Fibroblast of pulmonary artery (primary cell): ENCODE data around the gene ZGLP1.

Experiments
- DNase-seq: peaks from one replicate; pipeline ENCODE4 v3.0.0-alpha.2; 2010; ENCODE audit warnings: low read depth
- H3K4me3 ChIP-seq: replicated peaks from 2 replicates; pipeline ENCODE4 v1.5.1; 2011; ENCODE audit warnings: low read depth, mild to moderate bottlenecking, control low read depth, low read length, moderate library complexity
- TF ChIP-seq, protein P1 (sequence below): IDR thresholded peaks from 2 replicates; pipeline ENCODE4 v1.5.1; 2011; ENCODE audit warnings: mild to moderate bottlenecking, control low read depth, low read length, inconsistent platforms; ENCODE audit errors: missing control alignments

ZGLP1 gene

GRCh38 chr19:10317045-10317856, 7.6 kb upstream of the ZGLP1 start:
- TF ChIP-seq, protein P1, sequence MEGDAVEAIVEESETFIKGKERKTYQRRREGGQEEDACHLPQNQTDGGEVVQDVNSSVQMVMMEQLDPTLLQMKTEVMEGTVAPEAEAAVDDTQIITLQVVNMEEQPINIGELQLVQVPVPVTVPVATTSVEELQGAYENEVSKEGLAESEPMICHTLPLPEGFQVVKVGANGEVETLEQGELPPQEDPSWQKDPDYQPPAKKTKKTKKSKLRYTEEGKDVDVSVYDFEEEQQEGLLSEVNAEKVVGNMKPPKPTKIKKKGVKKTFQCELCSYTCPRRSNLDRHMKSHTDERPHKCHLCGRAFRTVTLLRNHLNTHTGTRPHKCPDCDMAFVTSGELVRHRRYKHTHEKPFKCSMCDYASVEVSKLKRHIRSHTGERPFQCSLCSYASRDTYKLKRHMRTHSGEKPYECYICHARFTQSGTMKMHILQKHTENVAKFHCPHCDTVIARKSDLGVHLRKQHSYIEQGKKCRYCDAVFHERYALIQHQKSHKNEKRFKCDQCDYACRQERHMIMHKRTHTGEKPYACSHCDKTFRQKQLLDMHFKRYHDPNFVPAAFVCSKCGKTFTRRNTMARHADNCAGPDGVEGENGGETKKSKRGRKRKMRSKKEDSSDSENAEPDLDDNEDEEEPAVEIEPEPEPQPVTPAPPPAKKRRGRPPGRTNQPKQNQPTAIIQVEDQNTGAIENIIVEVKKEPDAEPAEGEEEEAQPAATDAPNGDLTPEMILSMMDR, result no peak
- no peak overlapping the region for H3K4me3 ChIP-seq
- DNase-seq, result no peak

DNA sequence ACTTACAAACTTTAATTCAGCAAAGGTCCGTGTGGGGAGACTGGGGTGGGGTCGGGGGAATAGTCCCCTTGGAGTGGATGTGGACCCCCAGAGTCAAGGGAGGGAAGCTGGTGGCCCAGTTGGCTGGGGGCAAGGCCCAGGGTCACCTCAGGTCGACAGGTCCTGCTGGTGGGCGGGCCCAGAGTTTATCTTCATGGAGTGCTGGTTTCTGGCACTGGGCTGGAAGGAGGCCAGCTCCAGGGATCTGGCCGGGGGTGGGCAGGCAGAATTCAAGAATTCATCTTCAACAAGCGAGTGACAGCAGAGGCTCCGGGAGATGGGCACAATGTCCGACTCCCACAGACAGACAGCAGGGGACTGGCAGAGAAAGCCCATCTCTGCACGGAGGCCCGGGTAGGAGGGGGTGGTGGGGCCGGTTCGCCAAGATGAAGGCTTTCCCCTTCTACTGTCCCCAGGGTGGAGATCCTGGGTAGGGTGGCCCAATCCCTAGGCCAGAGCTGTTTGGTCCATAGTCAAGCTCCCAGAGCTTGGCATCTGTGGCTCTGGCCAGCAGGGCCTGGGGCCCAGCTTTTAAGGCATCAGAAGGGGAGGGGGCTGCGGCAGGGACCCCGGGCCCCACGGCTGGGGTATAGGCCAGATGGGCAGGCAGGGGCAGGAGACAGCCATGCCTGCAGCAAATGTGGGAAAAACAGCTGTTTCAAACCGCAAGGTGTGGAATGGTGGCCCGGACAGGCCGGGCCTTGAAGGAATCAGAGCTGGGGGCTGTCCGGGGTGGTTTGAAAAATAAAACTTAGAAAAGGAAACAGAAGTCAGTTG, 6.8 kb upstream of the ZGLP1 start:
- no peak for DNase-seq
- TF ChIP-seq, protein P1, result no peak
- H3K4me3 ChIP-seq, result no peak overlapping the region

DNA sequence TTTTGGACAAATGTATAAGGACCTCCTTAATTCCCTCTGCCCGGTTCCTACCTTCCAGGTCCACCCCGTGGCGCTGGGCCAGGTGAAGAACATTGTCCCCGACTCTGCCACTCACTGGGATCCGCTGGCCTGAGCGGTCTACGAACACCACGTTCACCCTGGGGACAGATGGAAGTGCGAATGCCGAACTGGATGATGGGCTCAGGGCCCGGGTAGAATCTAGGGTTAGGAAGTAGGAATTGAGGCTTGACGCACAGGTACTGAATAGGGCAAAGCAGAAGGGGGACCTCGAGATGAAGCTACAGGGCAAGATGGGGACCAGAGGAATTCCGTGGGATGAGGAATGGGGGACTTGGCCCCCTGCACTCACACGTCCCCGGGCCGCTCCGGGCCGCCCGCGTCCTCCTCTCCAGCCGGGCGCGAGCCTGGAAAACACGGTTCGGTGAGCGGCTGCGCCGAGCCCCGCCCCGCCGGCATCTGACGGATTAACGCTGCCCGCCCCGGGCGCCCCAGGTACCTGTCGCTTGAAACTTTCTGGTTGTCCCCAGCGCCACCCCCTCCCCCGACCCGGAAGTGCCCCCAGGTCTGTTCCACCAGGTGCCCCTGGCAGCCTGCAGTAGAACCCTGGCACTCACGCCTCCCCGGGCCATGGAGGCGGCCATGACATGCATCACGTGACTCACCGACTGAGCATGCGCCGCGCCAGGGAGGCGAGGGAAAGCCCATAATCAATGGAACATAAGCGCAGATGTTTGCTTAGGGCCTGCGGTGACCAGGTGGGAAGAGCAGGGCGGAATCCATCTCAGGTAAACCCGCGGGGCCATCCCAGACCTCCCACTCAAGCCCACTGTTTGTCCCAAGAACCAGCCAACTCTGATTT, 6.0 kb upstream of the ZGLP1 start, which contains the start of gene FDX2:
Gene FDX2, minus strand, starts transcription at position 681 of the 880 bp plus-strand sequence. Its CDS starts 19 bp downstream, at position 662.
- TF ChIP-seq, protein P1, result no peak
- DNase-seq, result peak; percentile 78
- H3K4me3 ChIP-seq, result peak within 1 kb of the TSS; percentile 86

- no peak for DNase-seq
Observed at GRCh38 chr19:10306327-10306726, 3.3 kb downstream of the ZGLP1 start.

DNA sequence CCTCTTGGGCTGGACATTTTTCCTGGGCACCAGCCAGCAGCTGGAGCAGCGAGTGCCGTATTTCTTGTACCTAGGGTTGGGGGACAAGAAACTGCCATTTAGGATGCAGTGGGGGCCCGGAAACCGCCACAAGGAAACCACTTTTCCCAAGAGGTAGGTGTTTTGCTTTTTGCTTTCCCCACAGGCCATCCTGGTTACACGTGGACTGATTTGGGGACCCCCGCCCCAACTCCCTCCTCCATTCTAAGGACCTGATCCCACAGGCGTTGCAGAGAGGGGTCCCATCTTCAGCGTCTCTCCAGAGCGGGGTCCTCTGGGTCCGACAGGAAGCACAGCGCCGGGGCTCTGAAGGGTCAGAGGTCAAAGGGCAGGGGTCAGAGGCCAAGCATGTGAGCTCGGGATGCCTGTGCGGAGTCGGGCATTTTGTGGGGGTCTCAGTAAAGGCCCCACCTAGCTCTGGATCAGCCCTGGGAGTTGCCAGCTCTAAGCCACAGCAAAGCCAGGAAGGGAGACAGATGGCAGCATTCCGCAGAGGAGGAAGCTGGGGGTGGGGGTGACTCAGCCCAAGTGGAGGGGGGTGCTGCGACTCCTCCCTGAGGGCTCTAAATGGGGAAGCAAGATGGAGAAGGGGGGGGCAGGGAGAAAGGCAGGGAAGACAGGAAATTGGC, 4.3 kb downstream of the ZGLP1 start:
- TF ChIP-seq, protein P1, result no peak
- H3K4me3 ChIP-seq, result no peak overlapping the region
- no peak for DNase-seq

More at GRCh38 chr19:10306327-10306726, 3.3 kb downstream of the ZGLP1 start:
- no peak overlapping the region for H3K4me3 ChIP-seq
- TF ChIP-seq, protein P1, result no peak
